Esophagus squamous epithelium (tissue), 4 donors: ENCODE data around the gene BTBD18.

ENCODE experiments used
- CTCF ChIP-seq, 6 experiments: fragments of 450-650 bp in 4 of 6; fragments of 200-600 bp in 2 of 6; sonication (generic) in 2 of 6; IDR thresholded peaks; one replicate each; pipeline ENCODE4 v1.5.1; 2016 to 2019; ENCODE audit warnings: antibody characterized with exemption in 6 of 6, mild to moderate bottlenecking in 4 of 6, moderate library complexity in 4 of 6
- POLR2A ChIP-seq, 4 donors: fragments of 450-650 bp; IDR thresholded peaks; one replicate each; pipeline ENCODE4 v1.6.1; 2017; ENCODE audit warnings: antibody characterized with exemption in 4 of 4, mild to moderate bottlenecking in 4 of 4, moderate library complexity in 3 of 4

- no peak for TF ChIP-seq CTCF (IDR thresholded peaks at IDR 0.05)
- TF ChIP-seq POLR2A (IDR thresholded peaks at IDR 0.05): no peak
These were observed 19.0 kb downstream of the BTBD18 start for GRCh38 chr11:57732661-57733060.
